Transverse colon (tissue), 4 donors: ENCODE measurements around the gene NTRK3. TPM values are rescaled to one million over a fixed set of nuclear protein-coding genes. Genes with fewer than 3 reads are reported as not detected.

Experiments
- DNase-seq: peaks from one replicate; pipeline ENCODE4 v3.0.0-alpha.2; 2019
- H3K27ac ChIP-seq, 4 donors: fragments of 200-600 bp; sonication (generic); 2 replicates each; pipeline ENCODE4 v1.5.1; 2016 to 2018; ENCODE audit warnings: inconsistent platforms in 4 of 4
- H3K27me3 ChIP-seq: fragments of 200-600 bp; sonication (generic); 2 replicates; pipeline ENCODE4 v1.5.1; 2017; ENCODE audit warnings: inconsistent platforms
- H3K36me3 ChIP-seq, 4 donors: fragments of 200-600 bp; sonication (generic); 2 replicates each; pipeline ENCODE4 v1.5.1; 2017 to 2019; ENCODE audit warnings: inconsistent platforms in 4 of 4
- H3K4me1 ChIP-seq, 4 donors: fragments of 200-600 bp; sonication (generic); 2 replicates each; pipeline ENCODE4 v1.5.1; 2017 to 2020; ENCODE audit warnings: inconsistent platforms in 4 of 4
- H3K4me3 ChIP-seq, 4 donors: fragments of 200-600 bp; sonication (generic); 1 replicate in 1 of 4; 2 replicates in 3 of 4; pipeline versions ENCODE4 v1.5.1 to v1.6.1; 2017 to 2019; ENCODE audit warnings: inconsistent platforms in 4 of 4
- H3K9me3 ChIP-seq, 2 donors: fragments of 200-600 bp; sonication (generic); 2 replicates each; pipeline ENCODE4 v1.5.1; 2017 to 2019; ENCODE audit warnings: inconsistent platforms in 2 of 2
- CTCF ChIP-seq, 5 experiments: fragments of 200-600 bp in 3 of 5; fragments of 450-650 bp in 2 of 5; sonication (generic) in 3 of 5; IDR thresholded peaks; 1 replicate in 2 of 5; 2 replicates in 3 of 5; pipeline ENCODE4 v1.5.1; 2016 to 2017; ENCODE audit warnings: antibody characterized with exemption in 5 of 5, inconsistent platforms in 3 of 5, mild to moderate bottlenecking in 2 of 5, moderate library complexity in 1 of 5
- EP300 ChIP-seq: sonication (generic); formaldehyde crosslinking; IDR thresholded peaks from one replicate; pipeline ENCODE4 v1.6.1; 2017; ENCODE audit warnings: antibody characterized with exemption, low read depth
- POLR2A ChIP-seq: fragments of 450-650 bp; IDR thresholded peaks from one replicate; pipeline ENCODE4 v1.6.1; 2016; ENCODE audit warnings: antibody characterized with exemption, mild to moderate bottlenecking, moderate library complexity
- POLR2AphosphoS5 ChIP-seq, 3 donors: sonication (generic); formaldehyde crosslinking; IDR thresholded peaks; one replicate each; pipeline ENCODE4 v1.6.1; 2016; ENCODE audit warnings: antibody characterized with exemption in 3 of 3
- WGBS, 2 donors: methylation state at CpG; one replicate each; pipeline ENCODE4 v1.1.5; 2018; ENCODE audit warnings: low coverage in 1 of 2; 5-methylcytosine and 5-hydroxymethylcytosine counted together
- in situ Hi-C, 4 donors: fragments of 200-750 bp; cut with MboI; loops; one replicate each; pipeline versions ENCODE4 v1.15.0 to v1.15.1; 2017; ENCODE audit warnings: low sequenced_read_pairs in 3 of 4, low pct_ligation_motif_present in 1 of 4, low pct_unique_long_range_greater_than_20kb in 1 of 4
- intact Hi-C: fragments of 100-400 bp; cut with DNase I; formaldehyde crosslinking; loops from one replicate; pipeline ENCODE4 v1.15.1; 2023; ENCODE audit warnings: low total_unique reads
- total RNA-seq, 4 donors: library from RNA; depleted of rRNA; stranded (reverse); fragments of >200 nt; gene quantifications; one replicate each; pipeline ENCODE4 v1.1.0, GENCODE V29; 2016

Gene NTRK3
- total RNA-seq, 4 donors from 2014 or later = 1.1 to 2.8 (median 2.4) TPM

GRCh38 chr15:88300861-88301260 is 44.3 kb upstream of the NTRK3 start:
- in situ Hi-C loops = no loop called here
- no peak for DNase-seq
- Histone ChIP-seq H3K36me3 (no peaks in the 10 kb centered on the region), H3K4me3 (no peak overlapping the region), H3K4me1 (no peaks in the 10 kb centered on the region), H3K27ac (no peak overlapping the region), H3K9me3 (no peaks in the 10 kb centered on the region), H3K27me3 (no peaks in the 10 kb centered on the region)
- intact Hi-C loops = no loop called here
- WGBS, 2 donors = 75 to 76% methylated on average over 3 to 4 of the region's 4 CpGs
- TF ChIP-seq POLR2AphosphoS5 (IDR thresholded peaks at IDR 0.05) (no peak), CTCF (IDR thresholded peaks at IDR 0.05) (no peak), POLR2A (no peak), EP300 (no peak)

GRCh38 chr15:88300089-88300488 is 43.5 kb upstream of the NTRK3 start:
- Histone ChIP-seq H3K27ac (no peak overlapping the region), H3K36me3 (no peaks in the 10 kb centered on the region), H3K4me3 (no peak overlapping the region), H3K4me1 (no peaks in the 10 kb centered on the region), H3K9me3 (no peaks in the 10 kb centered on the region), H3K27me3 (no peaks in the 10 kb centered on the region)
- intact Hi-C loops = no loop called here
- DNase-seq = no peak
- WGBS, 2 donors = 56% methylated on average over 8 of the region's 8 CpGs; no CpG with 5 or more reads in 1 of the 2 donors
- in situ Hi-C loops = no loop called here
- TF ChIP-seq EP300 (no peak), POLR2A (no peak), POLR2AphosphoS5 (IDR thresholded peaks at IDR 0.05) (no peak), CTCF (IDR thresholded peaks at IDR 0.05) (no peak)

GRCh38 chr15:88299497-88299896 is 43.0 kb upstream of the NTRK3 start:
- no peaks in the 10 kb centered on the region for H3K9me3 ChIP-seq
- no peaks in the 10 kb centered on the region for H3K36me3 ChIP-seq
- H3K27me3 ChIP-seq = no peaks in the 10 kb centered on the region
- DNase-seq = no peak
- intact Hi-C loops = no loop called here
- in situ Hi-C loops = no loop called here
- H3K27ac ChIP-seq = no peak overlapping the region
- no peak overlapping the region for H3K4me3 ChIP-seq
- no peak for TF ChIP-seq POLR2A
- TF ChIP-seq EP300 = no peak
- H3K4me1 ChIP-seq = no peaks in the 10 kb centered on the region
- 49% methylated on average over 4 of the region's 4 CpGs; no CpG with 5 or more reads in 1 of the 2 donors for WGBS, 2 donors

- intact Hi-C loops (no loop called here), in situ Hi-C loops (no loop called here)
- 32 to 33% methylated on average over 1 to 4 of the region's 4 CpGs for WGBS, 2 donors
- Histone ChIP-seq H3K27me3 (peaks cover 29% of the 10 kb centered on the region), H3K27ac (no peak overlapping the region), H3K4me3 (no peak overlapping the region), H3K4me1 (no peaks in the 10 kb centered on the region), H3K36me3 (no peaks in the 10 kb centered on the region), H3K9me3 (no peaks in the 10 kb centered on the region)
- TF ChIP-seq POLR2AphosphoS5 (IDR thresholded peaks at IDR 0.05) (no peak), POLR2A (no peak), EP300 (no peak), CTCF (IDR thresholded peaks at IDR 0.05) (no peak)
- no peak for DNase-seq
Observed at GRCh38 chr15:88288661-88289060, 32.1 kb upstream of the NTRK3 start.

GRCh38 chr15:88288206-88288605 is 31.7 kb upstream of the NTRK3 start:
- Histone ChIP-seq H3K4me3 (no peak overlapping the region), H3K36me3 (no peaks in the 10 kb centered on the region), H3K27me3 (peaks cover 34% of the 10 kb centered on the region), H3K9me3 (no peaks in the 10 kb centered on the region), H3K27ac (no peak overlapping the region), H3K4me1 (no peaks in the 10 kb centered on the region)
- 17 to 86% methylated on average over 1 to 10 of the region's 10 CpGs for WGBS, 2 donors
- no peak for DNase-seq
- intact Hi-C loops = no loop called here
- in situ Hi-C loops = no loop called here
- no peak for TF ChIP-seq CTCF (IDR thresholded peaks at IDR 0.05)
- TF ChIP-seq POLR2A = no peak
- TF ChIP-seq POLR2AphosphoS5 (IDR thresholded peaks at IDR 0.05) = no peak
